Activated T-cell treated with anti-CD3 and anti-CD28 coated beads, Interleukin-2, amount 50 U/mL, for 24 hours (primary cell): ENCODE data around the gene GJA4.
"Not testable (repeated sequence)": the region's sequence is repeated elsewhere in the genome, so short reads cannot be mapped to it uniquely, and the experiment has no call there.

Experiments used
- DNase-seq: peaks from one replicate; pipeline ENCODE4 v3.0.0-alpha.2; 2020
- H3K27ac Mint-ChIP-seq: 2 replicates; pipeline ENCODE4 v1.8.0; 2020; ENCODE audit warnings: mild to moderate bottlenecking, mixed read lengths
- H3K27me3 Mint-ChIP-seq: 2 replicates; pipeline ENCODE4 v1.8.0; 2020; ENCODE audit warnings: mixed read lengths
- H3K36me3 Mint-ChIP-seq: 2 replicates; pipeline ENCODE4 v1.8.0; 2020; ENCODE audit warnings: low read depth, mixed read lengths
- H3K4me1 Mint-ChIP-seq: 2 replicates; pipeline ENCODE4 v1.8.0; 2020; ENCODE audit warnings: low read depth, mixed read lengths
- H3K4me3 Mint-ChIP-seq: 2 replicates; pipeline ENCODE4 v1.8.0; 2020; ENCODE audit warnings: mild to moderate bottlenecking, moderate library complexity, mixed read lengths
- H3K9me3 Mint-ChIP-seq: 2 replicates; pipeline ENCODE4 v1.8.0; 2020; ENCODE audit warnings: mixed read lengths

GJA4 gene

GRCh38 chr1:34794001-34794789 is 1.4 kb downstream of the GJA4 start:
- no peaks in the 10 kb centered on the region for H3K36me3 Mint-ChIP-seq
- no peak overlapping the region for H3K4me3 Mint-ChIP-seq
- no peak overlapping the region for H3K27ac Mint-ChIP-seq
- peaks cover 26% of the 10 kb centered on the region for H3K4me1 Mint-ChIP-seq
- no peaks in the 10 kb centered on the region for H3K9me3 Mint-ChIP-seq
- H3K27me3 Mint-ChIP-seq, result peaks cover 51% of the 10 kb centered on the region
- no peak for DNase-seq

- Mint-ChIP-seq H3K4me3 (no peak overlapping the region), H3K4me1 (peaks cover 26% of the 10 kb centered on the region), H3K27ac (no peak overlapping the region), H3K27me3 (peaks cover 48% of the 10 kb centered on the region), H3K36me3 (no peaks in the 10 kb centered on the region), H3K9me3 (no peaks in the 10 kb centered on the region)
- DNase-seq, result no peak
Observed at GRCh38 chr1:34794790-34795180, 2.0 kb downstream of the GJA4 start.

DNA sequence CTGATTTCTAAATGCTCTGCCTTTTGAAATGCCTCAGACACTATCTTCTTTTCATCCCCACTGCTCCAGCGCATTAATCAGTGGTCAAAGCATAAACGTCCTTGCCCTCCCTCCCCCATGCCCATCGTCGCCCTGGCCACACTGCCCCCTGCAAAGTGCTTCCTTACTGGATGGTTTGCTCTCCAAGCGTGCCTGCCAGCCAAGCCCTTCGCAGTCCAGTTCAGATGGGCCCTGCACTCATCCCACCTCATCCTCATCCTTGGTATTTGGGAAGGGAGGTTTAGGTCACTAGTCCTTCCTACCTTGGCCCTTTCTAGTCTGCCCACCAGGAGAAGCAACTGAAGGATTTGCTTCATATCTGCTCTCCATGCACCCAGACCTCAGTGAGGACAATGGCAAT is 3.1 kb downstream of the GJA4 start:
- H3K9me3 Mint-ChIP-seq, result no peaks in the 10 kb centered on the region
- peaks cover 33% of the 10 kb centered on the region for H3K4me1 Mint-ChIP-seq
- no peak overlapping the region for H3K4me3 Mint-ChIP-seq
- H3K36me3 Mint-ChIP-seq, result no peaks in the 10 kb centered on the region
- H3K27me3 Mint-ChIP-seq, result peaks cover 38% of the 10 kb centered on the region
- DNase-seq, result no peak
- no peak overlapping the region for H3K27ac Mint-ChIP-seq

GRCh38 chr1:34796990-34797389 is 4.2 kb downstream of the GJA4 start:
- peaks cover 33% of the 10 kb centered on the region for H3K4me1 Mint-ChIP-seq
- H3K4me3 Mint-ChIP-seq, result no peak overlapping the region
- H3K27me3 Mint-ChIP-seq, result peaks cover 27% of the 10 kb centered on the region
- DNase-seq, result no peak
- peak overlapping the region; percentile 51 for H3K27ac Mint-ChIP-seq
- H3K36me3 Mint-ChIP-seq, result no peaks in the 10 kb centered on the region
- H3K9me3 Mint-ChIP-seq, result no peaks in the 10 kb centered on the region

DNA sequence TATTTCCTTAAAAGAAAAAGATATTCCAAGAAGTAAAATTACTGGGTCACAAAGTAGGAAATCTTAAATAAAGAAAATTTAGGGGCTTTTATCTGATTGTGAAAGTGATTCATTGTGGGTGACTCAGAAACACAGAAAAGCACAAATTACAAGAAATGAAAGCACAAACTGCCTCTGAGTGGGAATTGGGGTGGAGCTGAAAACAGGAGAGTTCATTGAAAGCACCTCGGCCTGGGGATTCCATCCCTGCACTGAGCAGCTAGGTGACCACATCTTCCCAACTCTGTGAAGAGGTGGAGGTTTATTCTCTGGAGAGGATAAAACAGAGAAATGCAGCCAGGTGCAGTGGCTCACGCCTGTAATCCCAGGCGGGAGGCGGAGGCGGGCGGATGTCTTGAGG is 7.4 kb downstream of the GJA4 start:
- Mint-ChIP-seq H3K36me3 (peaks cover 3% of the 10 kb centered on the region), H3K4me3 (no peak overlapping the region), H3K9me3 (no peaks in the 10 kb centered on the region), H3K4me1 (peaks cover 29% of the 10 kb centered on the region), H3K27ac (peak overlapping the region; percentile 84), H3K27me3 (no peaks in the 10 kb centered on the region)
- no peak for DNase-seq

DNA sequence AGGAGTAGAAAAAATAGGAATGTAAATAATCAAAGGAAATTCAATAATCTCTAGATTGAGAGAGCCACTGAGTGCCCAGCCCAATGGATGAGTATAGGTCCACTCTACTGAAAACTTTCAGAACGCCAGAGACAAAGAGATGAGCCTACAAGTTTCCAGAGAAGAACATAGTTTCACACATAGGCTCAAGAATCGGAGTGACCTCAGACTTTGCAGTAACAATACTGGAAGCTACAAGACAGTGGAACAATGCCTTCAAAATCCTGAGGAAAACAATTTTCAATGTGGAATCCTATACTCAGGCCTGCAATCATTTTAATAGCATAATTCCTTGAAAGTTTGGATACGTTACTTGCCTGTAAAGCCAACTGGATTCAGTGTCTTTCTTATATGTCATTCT is 11.0 kb downstream of the GJA4 start:
- Mint-ChIP-seq H3K27ac (no peak overlapping the region), H3K4me3 (no peak overlapping the region), H3K36me3 (peaks cover 3% of the 10 kb centered on the region), H3K4me1 (peaks cover 16% of the 10 kb centered on the region), H3K9me3 (no peaks in the 10 kb centered on the region), H3K27me3 (no peaks in the 10 kb centered on the region)
- no peak for DNase-seq

- H3K27me3 Mint-ChIP-seq, result no peaks in the 10 kb centered on the region
- no peak overlapping the region for H3K27ac Mint-ChIP-seq
- no peak for DNase-seq
- H3K9me3 Mint-ChIP-seq, result peaks cover 6% of the 10 kb centered on the region
- peaks cover 3% of the 10 kb centered on the region for H3K36me3 Mint-ChIP-seq
- no peaks in the 10 kb centered on the region for H3K4me1 Mint-ChIP-seq
- no peak overlapping the region for H3K4me3 Mint-ChIP-seq
Observed at GRCh38 chr1:34806396-34806795, 13.6 kb downstream of the GJA4 start.

GRCh38 chr1:34808051-34808810 is 15.4 kb downstream of the GJA4 start:
- DNase-seq, result no peak
- Mint-ChIP-seq H3K4me1 (no peaks in the 10 kb centered on the region), H3K27me3 (no peaks in the 10 kb centered on the region), H3K9me3 (peaks cover 6% of the 10 kb centered on the region), H3K27ac (no peak overlapping the region), H3K4me3 (no peak overlapping the region), H3K36me3 (peaks cover 3% of the 10 kb centered on the region)

- not testable (repeated sequence) for H3K27me3 Mint-ChIP-seq, H3K4me3 Mint-ChIP-seq, H3K9me3 Mint-ChIP-seq, H3K4me1 Mint-ChIP-seq, H3K27ac Mint-ChIP-seq, DNase-seq, H3K36me3 Mint-ChIP-seq
Observed at GRCh38 chr1:34810781-34811180, 18.0 kb downstream of the GJA4 start.

- Mint-ChIP-seq H3K27ac (no peak overlapping the region), H3K9me3 (no peaks in the 10 kb centered on the region), H3K27me3 (no peaks in the 10 kb centered on the region)
Observed at GRCh38 chr1:34816332-34816731, 23.5 kb downstream of the GJA4 start.

DNA sequence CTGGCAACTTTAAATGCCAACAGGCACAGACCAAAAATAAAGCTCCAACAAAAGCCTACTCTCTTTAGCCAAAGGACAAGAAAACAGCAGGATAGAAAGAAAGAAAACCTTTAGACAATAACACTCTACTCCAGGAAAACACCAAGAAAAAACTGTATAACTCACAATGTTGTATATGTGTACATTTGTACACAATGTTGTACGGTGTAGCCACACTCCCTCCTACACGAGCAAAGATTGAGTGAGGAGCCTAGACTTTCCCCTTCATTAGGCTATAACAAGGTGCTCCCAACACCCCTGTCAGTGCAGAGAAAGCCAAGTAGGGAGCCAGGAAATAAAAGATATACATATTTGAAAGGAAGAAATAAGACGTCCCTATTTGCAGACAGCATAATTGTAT is 24.0 kb downstream of the GJA4 start:
- Mint-ChIP-seq H3K36me3 (no peaks in the 10 kb centered on the region), H3K27me3 (no peaks in the 10 kb centered on the region), H3K4me1 (no peaks in the 10 kb centered on the region)

More at GRCh38 chr1:34816332-34816731, 23.5 kb downstream of the GJA4 start:
- Mint-ChIP-seq H3K4me1 (no peaks in the 10 kb centered on the region), H3K4me3 (no peak overlapping the region), H3K36me3 (no peaks in the 10 kb centered on the region)
- DNase-seq, result no peak

DNA sequence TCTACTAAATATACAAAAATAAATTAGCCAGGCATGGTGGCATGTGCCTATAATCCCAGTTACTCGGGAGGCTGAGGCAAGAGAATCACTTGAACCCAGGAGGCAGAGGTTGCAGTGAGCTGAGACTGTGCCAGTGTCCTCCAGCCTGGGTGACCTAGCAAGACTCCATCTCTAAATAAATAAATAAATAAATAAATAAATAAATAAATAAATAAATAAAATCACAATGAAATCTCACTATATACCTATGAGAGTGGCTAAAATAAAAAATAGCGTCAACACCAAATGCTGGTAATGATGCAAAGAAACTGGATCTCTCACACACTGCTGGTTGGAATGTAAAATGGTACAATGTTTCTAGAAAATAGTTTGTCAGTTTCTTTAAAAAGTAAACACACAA is 26.1 kb downstream of the GJA4 start:
- H3K36me3 Mint-ChIP-seq, H3K27me3 Mint-ChIP-seq, H3K9me3 Mint-ChIP-seq, H3K4me3 Mint-ChIP-seq, H3K27ac Mint-ChIP-seq, DNase-seq, H3K4me1 Mint-ChIP-seq: not testable (repeated sequence)

More for the DNA sequence above, 24.0 kb downstream of the GJA4 start:
- H3K4me3 Mint-ChIP-seq, result no peak overlapping the region
- no peaks in the 10 kb centered on the region for H3K9me3 Mint-ChIP-seq
- no peak overlapping the region for H3K27ac Mint-ChIP-seq
- DNase-seq, result no peak

DNA sequence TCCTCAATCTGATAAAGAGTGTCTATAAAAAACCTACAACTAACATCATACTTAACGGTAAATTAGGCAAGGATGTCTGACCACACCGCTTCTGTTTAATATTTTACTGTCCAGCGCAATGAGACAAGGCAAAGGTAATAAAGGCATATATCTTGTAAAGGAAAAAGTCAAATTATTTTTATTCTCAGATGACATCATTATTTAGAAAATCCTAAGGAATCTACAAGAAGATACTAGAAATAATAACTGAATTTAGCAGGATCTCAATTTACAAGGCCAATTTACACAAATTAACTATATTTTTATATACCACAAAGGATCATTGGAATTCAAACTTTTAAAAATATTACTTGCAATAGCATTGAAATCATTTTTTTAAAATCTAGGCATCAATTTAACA is 29.4 kb downstream of the GJA4 start:
- no peak overlapping the region for H3K27ac Mint-ChIP-seq
- H3K36me3 Mint-ChIP-seq, result no peaks in the 10 kb centered on the region
- no peaks in the 10 kb centered on the region for H3K27me3 Mint-ChIP-seq
- H3K4me3 Mint-ChIP-seq, result no peak overlapping the region
- no peak for DNase-seq
- no peaks in the 10 kb centered on the region for H3K4me1 Mint-ChIP-seq
- H3K9me3 Mint-ChIP-seq, result no peaks in the 10 kb centered on the region

DNA sequence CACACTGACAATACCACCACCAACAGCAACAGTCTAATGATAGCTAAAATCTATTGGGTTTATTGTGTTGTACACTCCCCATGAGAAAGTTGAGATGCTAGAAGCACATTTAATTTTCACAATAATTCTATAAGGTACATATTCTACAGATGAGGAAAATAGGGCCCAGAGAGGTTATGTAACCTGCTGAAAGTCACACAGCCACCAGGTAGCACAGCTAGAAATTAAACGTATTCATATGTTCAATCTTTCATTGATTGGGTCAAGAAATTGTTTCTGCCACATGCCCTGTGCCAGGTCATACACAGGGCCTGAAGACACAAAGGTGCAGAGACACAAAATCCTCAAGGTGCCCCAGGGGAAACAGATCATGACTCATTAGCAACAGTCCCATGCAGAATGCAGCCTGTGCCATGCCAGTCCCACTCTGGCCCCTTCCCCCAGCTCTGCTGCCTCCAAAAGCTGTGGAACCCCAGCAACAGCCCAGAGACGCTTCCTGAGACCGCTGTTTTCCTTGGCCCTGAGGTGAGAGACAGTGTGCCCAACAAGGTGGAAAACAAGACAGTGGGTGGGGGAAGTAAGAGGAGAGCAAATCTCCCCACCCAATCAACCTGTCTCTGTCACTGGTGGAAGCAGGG is 32.1 kb downstream of the GJA4 start:
- no peaks in the 10 kb centered on the region for H3K27me3 Mint-ChIP-seq
- H3K4me3 Mint-ChIP-seq, result no peak overlapping the region
- no peaks in the 10 kb centered on the region for H3K36me3 Mint-ChIP-seq
- DNase-seq, result no peak
- H3K9me3 Mint-ChIP-seq, result no peaks in the 10 kb centered on the region
- H3K27ac Mint-ChIP-seq, result no peak overlapping the region
- H3K4me1 Mint-ChIP-seq, result no peaks in the 10 kb centered on the region
